Keratinocyte (primary cell): ENCODE measurements around the gene SOST.

Experiments
- EZH2 ChIP-seq: IDR thresholded peaks from one replicate; pipeline ENCODE4 v1.6.1; 2012; ENCODE audit warnings: inconsistent platforms, mild to moderate bottlenecking, low read length, moderate library complexity
- TF ChIP-seq, protein P1 (sequence below), 3 experiments: IDR thresholded peaks in 1 of 3; conservative IDR thresholded peaks in 1 of 3; optimal IDR thresholded peaks in 1 of 3; 2 replicates in 2 of 3; 3 replicates in 1 of 3; pipeline versions ENCODE3 to v1.5.1; 2011; ENCODE audit warnings: low read length in 3 of 3, mild to moderate bottlenecking in 3 of 3, moderate library complexity in 2 of 3, control low read depth in 1 of 3, inconsistent platforms in 1 of 3; ENCODE audit not compliant: insufficient read depth in 2 of 3; ENCODE audit errors: extremely low read depth in 1 of 3

DNA sequence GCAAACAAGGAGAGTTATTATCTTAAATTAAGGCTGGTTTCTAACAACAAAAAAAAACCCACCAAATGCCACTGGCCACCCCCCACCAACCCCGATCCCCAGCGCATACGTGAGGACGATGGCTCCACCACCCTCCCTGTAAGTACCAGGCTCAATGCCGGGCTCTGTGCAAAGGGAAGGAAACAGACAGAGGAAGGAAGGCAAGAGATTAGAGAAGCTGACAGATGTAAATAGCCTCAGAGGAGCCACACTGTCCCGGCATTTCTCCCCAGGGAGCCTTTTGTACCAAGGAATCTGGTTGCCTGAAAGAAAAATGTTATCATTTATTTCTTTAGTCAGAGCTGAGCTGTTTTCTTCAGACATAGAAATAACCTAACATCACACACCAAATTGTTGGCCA, 13.1 kb downstream of the SOST start:
- TF ChIP-seq, protein P1, sequence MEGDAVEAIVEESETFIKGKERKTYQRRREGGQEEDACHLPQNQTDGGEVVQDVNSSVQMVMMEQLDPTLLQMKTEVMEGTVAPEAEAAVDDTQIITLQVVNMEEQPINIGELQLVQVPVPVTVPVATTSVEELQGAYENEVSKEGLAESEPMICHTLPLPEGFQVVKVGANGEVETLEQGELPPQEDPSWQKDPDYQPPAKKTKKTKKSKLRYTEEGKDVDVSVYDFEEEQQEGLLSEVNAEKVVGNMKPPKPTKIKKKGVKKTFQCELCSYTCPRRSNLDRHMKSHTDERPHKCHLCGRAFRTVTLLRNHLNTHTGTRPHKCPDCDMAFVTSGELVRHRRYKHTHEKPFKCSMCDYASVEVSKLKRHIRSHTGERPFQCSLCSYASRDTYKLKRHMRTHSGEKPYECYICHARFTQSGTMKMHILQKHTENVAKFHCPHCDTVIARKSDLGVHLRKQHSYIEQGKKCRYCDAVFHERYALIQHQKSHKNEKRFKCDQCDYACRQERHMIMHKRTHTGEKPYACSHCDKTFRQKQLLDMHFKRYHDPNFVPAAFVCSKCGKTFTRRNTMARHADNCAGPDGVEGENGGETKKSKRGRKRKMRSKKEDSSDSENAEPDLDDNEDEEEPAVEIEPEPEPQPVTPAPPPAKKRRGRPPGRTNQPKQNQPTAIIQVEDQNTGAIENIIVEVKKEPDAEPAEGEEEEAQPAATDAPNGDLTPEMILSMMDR (optimal IDR thresholded peaks at IDR 0.05 in 1 of 3, IDR thresholded peaks at IDR 0.05 in 1 of 3, conservative IDR thresholded peaks at IDR 0.05 in 1 of 3; ENCODE audit: extremely low read depth in 1 of 3, insufficient read depth in 2 of 3, low read length in 3 of 3): no peak
- no peak for TF ChIP-seq EZH2
